Fibroblast of lung (primary cell): ENCODE results near the gene PCGF1. TPM values are rescaled to one million over a fixed set of nuclear protein-coding genes. Genes with fewer than 3 reads are reported as not detected.

Experiments
- DNase-seq, 2 donors: peaks; one replicate each; pipeline versions ENCODE4 v3.0.0 to v3.0.0-alpha.2; 2010; ENCODE audit warnings: low read depth in 2 of 2
- H2AFZ ChIP-seq: 2 replicates; pipeline ENCODE4 v1.5.1; 2012; ENCODE audit warnings: low read length, control low read depth, inconsistent platforms
- H3K27ac ChIP-seq: 2 replicates; pipeline ENCODE4 v1.5.1; 2011; ENCODE audit warnings: low read length, control low read depth; ENCODE audit not compliant: insufficient read depth
- H3K27me3 ChIP-seq: 2 replicates; pipeline ENCODE4 v1.5.1; 2011; ENCODE audit warnings: mild to moderate bottlenecking, low read length; ENCODE audit not compliant: control insufficient read depth, insufficient read depth
- H3K36me3 ChIP-seq: 2 replicates; pipeline ENCODE4 v1.5.1; 2011; ENCODE audit warnings: low read length; ENCODE audit not compliant: control insufficient read depth, insufficient read depth
- H3K4me1 ChIP-seq: 2 replicates; pipeline ENCODE4 v1.5.1; 2011; ENCODE audit warnings: low read length; ENCODE audit not compliant: control insufficient read depth, insufficient read depth; ENCODE audit errors: extremely low read depth
- H3K4me2 ChIP-seq: 2 replicates; pipeline ENCODE4 v1.5.1; 2011; ENCODE audit warnings: low read length, control low read depth; ENCODE audit not compliant: insufficient read depth; ENCODE audit errors: extremely low read depth
- H3K4me3 ChIP-seq, 4 experiments: fragments of 200-600 bp in 1 of 4; sonication (generic) in 1 of 4; replicated peaks in 1 of 4; 2 replicates each; pipeline ENCODE4 v1.5.1; 2011 to 2016; ENCODE audit warnings: low read length in 4 of 4, low read depth in 3 of 4, mild to moderate bottlenecking in 3 of 4, control low read depth in 2 of 4, inconsistent platforms in 1 of 4, mixed read lengths in 1 of 4; ENCODE audit not compliant: insufficient read depth in 1 of 4; ENCODE audit errors: control extremely low read depth in 1 of 4
- H3K79me2 ChIP-seq: 2 replicates; pipeline ENCODE4 v1.5.1; 2012; ENCODE audit warnings: mild to moderate bottlenecking, low read length, inconsistent platforms; ENCODE audit not compliant: control insufficient read depth, insufficient read depth
- H3K9ac ChIP-seq: 2 replicates; pipeline ENCODE4 v1.5.1; 2011; ENCODE audit warnings: mild to moderate bottlenecking, low read length, control low read depth; ENCODE audit not compliant: insufficient read depth
- H3K9me3 ChIP-seq: 2 replicates; pipeline ENCODE4 v1.5.1; 2012; ENCODE audit warnings: low read depth, low read length; ENCODE audit not compliant: control insufficient read depth, insufficient read depth
- H4K20me1 ChIP-seq: 2 replicates; pipeline ENCODE4 v1.5.1; 2011; ENCODE audit warnings: low read length; ENCODE audit not compliant: control insufficient read depth, insufficient read depth; ENCODE audit errors: extremely low read depth
- CTCF ChIP-seq, 2 donors: IDR thresholded peaks in 1 of 2; conservative IDR thresholded peaks in 1 of 2; 1 replicate in 1 of 2; 2 replicates in 1 of 2; pipeline ENCODE4 v1.5.1; 2011 to 2012; ENCODE audit warnings: low read length in 2 of 2, control low read depth in 1 of 2, inconsistent platforms in 1 of 2, low read depth in 1 of 2, mild to moderate bottlenecking in 1 of 2
- EZH2 ChIP-seq: IDR thresholded peaks from 2 replicates; pipeline ENCODE4 v1.5.1; 2012; ENCODE audit warnings: low read length, control low read depth, mild to moderate bottlenecking; ENCODE audit errors: missing control alignments
- polyA plus RNA-seq, 2 donors: library from polyadenylated mRNA; depleted of rRNA in 1 of 2; stranded (reverse) in 1 of 2; unstranded in 1 of 2; fragments of >200 nt; gene quantifications; 2 replicates each; pipeline ENCODE4 v1.2.1, GENCODE V29; 2011 to 2012; ENCODE audit warnings: missing spikeins in 1 of 2
- total RNA-seq: library from RNA; depleted of rRNA; stranded (reverse); fragments of >200 nt; gene quantifications from 2 replicates; pipeline ENCODE4 v1.2.1, GENCODE V29; 2014

PCGF1 gene
- total and polyA plus RNA-seq, 2 donors (not counting 1 experiment from before 2014, with no cell fraction given): 23.8 to 35.5 TPM

GRCh38 chr2:74457549-74458131 is 49.9 kb downstream of the PCGF1 start:
- peak overlapping the region; percentile 31 to 84 (median 48) for H3K4me3 ChIP-seq
- H3K27ac ChIP-seq: peak overlapping the region; percentile 41
- H3K4me1 ChIP-seq: peaks cover 19% of the 10 kb centered on the region
- H4K20me1 ChIP-seq: no peaks in the 10 kb centered on the region
- no peak for DNase-seq
- peaks cover 15% of the 10 kb centered on the region for H3K36me3 ChIP-seq
- H3K79me2 ChIP-seq: peaks cover 4% of the 10 kb centered on the region
- peak overlapping the region; percentile 41 for H2AFZ ChIP-seq
- TF ChIP-seq EZH2: no peak
- TF ChIP-seq CTCF (conservative IDR thresholded peaks at IDR 0.05 in 1 of 2, IDR thresholded peaks at IDR 0.05 in 1 of 2; ENCODE audit: low read depth in 1 of 2, low read length in 2 of 2): no peak
- peak overlapping the region; percentile 40 for H3K9ac ChIP-seq
- no peaks in the 10 kb centered on the region for H3K9me3 ChIP-seq
- H3K27me3 ChIP-seq: no peaks in the 10 kb centered on the region
- peak overlapping the region; percentile 67 for H3K4me2 ChIP-seq

- Histone ChIP-seq H4K20me1 (no peaks in the 10 kb centered on the region), H3K4me2 (peak overlapping the region; percentile 95), H3K4me3 (peak overlapping the region; percentile 42 to 64 (median 51)), H3K36me3 (peaks cover 10% of the 10 kb centered on the region), H2AFZ (peak overlapping the region; percentile 38), H3K27ac (no peak overlapping the region), H3K79me2 (peaks cover 4% of the 10 kb centered on the region), H3K9ac (peak overlapping the region; percentile 32), H3K27me3 (no peaks in the 10 kb centered on the region), H3K4me1 (peaks cover 19% of the 10 kb centered on the region), H3K9me3 (no peaks in the 10 kb centered on the region)
- peak; percentile 22 to 60 for DNase-seq
- no peak for TF ChIP-seq CTCF (conservative IDR thresholded peaks at IDR 0.05 in 1 of 2, IDR thresholded peaks at IDR 0.05 in 1 of 2; ENCODE audit: low read depth in 1 of 2, low read length in 2 of 2)
- no peak for TF ChIP-seq EZH2
Observed at GRCh38 chr2:74457129-74457548, 50.4 kb downstream of the PCGF1 start.

Other genes with a start within 250 kb of the PCGF1 start
- gene SLC4A5, start 164.3 kb downstream of the PCGF1 start, total RNA-seq: under 0.01 and 0.17 TPM in 2 replicates
- 0.12 and 0.19 TPM in 2 replicates for gene SLC4A5, start 164.3 kb downstream of the PCGF1 start, polyA plus RNA-seq
- gene DCTN1, start 127.4 kb downstream of the PCGF1 start, total RNA-seq: 157 and 228 TPM in 2 replicates
- 133 and 193 TPM in 2 replicates for gene DCTN1, start 127.4 kb downstream of the PCGF1 start, polyA plus RNA-seq
- gene C2orf81, start 86.1 kb downstream of the PCGF1 start, total RNA-seq: 0.77 and 1.5 TPM in 2 replicates
- 0.25 and 0.37 TPM in 2 replicates for gene C2orf81, start 86.1 kb downstream of the PCGF1 start, polyA plus RNA-seq
- 23.9 and 27.1 TPM in 2 replicates for gene WDR54, start 86.0 kb downstream of the PCGF1 start, total RNA-seq
- 24.3 and 34.0 TPM in 2 replicates for gene WDR54, start 86.0 kb downstream of the PCGF1 start, polyA plus RNA-seq
- 11.8 and 16.0 TPM in 2 replicates for gene RTKN, start 65.8 kb downstream of the PCGF1 start, total RNA-seq
- 8.3 and 10.0 TPM in 2 replicates for gene RTKN, start 65.8 kb downstream of the PCGF1 start, polyA plus RNA-seq
- gene INO80B, start 52.6 kb downstream of the PCGF1 start, total RNA-seq: 13.0 and 14.9 TPM in 2 replicates
- 6.9 TPM in 2 replicates for gene INO80B, start 52.6 kb downstream of the PCGF1 start, polyA plus RNA-seq
- 48.8 and 78.1 TPM in 2 replicates for gene WBP1, start 49.3 kb downstream of the PCGF1 start, total RNA-seq
- gene WBP1, start 49.3 kb downstream of the PCGF1 start, polyA plus RNA-seq: 43.8 and 45.8 TPM in 2 replicates
- 49.1 and 56.0 TPM in 2 replicates for gene MOGS, start 42.3 kb downstream of the PCGF1 start, total RNA-seq
- 37.1 and 39.5 TPM in 2 replicates for gene MOGS, start 42.3 kb downstream of the PCGF1 start, polyA plus RNA-seq
- 38.0 and 45.4 TPM in 2 replicates for gene MRPL53, start 35.0 kb downstream of the PCGF1 start, total RNA-seq
- 30.1 and 33.9 TPM in 2 replicates for gene MRPL53, start 35.0 kb downstream of the PCGF1 start, polyA plus RNA-seq
- 18.5 and 21.3 TPM in 2 replicates for gene CCDC142, start 24.7 kb downstream of the PCGF1 start, total RNA-seq
- 3.8 and 5.3 TPM in 2 replicates for gene CCDC142, start 24.7 kb downstream of the PCGF1 start, polyA plus RNA-seq
- 7.7 and 10.7 TPM in 2 replicates for gene TTC31, start 24.6 kb downstream of the PCGF1 start, total RNA-seq
- gene TTC31, start 24.6 kb downstream of the PCGF1 start, polyA plus RNA-seq: 11.8 and 12.7 TPM in 2 replicates
- gene LBX2, start 8.1 kb downstream of the PCGF1 start, total RNA-seq: 1.5 and 3.0 TPM in 2 replicates
- gene LBX2, start 8.1 kb downstream of the PCGF1 start, polyA plus RNA-seq: 0.52 and 0.69 TPM in 2 replicates
- gene TLX2, start 6.8 kb upstream of the PCGF1 start, total RNA-seq: under 0.01 TPM in 1 of 2 replicates, not detected in the other
- gene TLX2, start 6.8 kb upstream of the PCGF1 start, polyA plus RNA-seq: not detected in 2 replicates
- gene DQX1, start 18.5 kb upstream of the PCGF1 start, total RNA-seq: not detected in 2 replicates
- not detected in 2 replicates for gene DQX1, start 18.5 kb upstream of the PCGF1 start, polyA plus RNA-seq
- gene AUP1, start 22.0 kb upstream of the PCGF1 start, total RNA-seq: 70.4 and 73.7 TPM in 2 replicates
- 54.0 and 81.3 TPM in 2 replicates for gene AUP1, start 22.0 kb upstream of the PCGF1 start, polyA plus RNA-seq
- 45.7 and 47.8 TPM in 2 replicates for gene HTRA2, start 22.2 kb upstream of the PCGF1 start, total RNA-seq
- 18.8 and 25.4 TPM in 2 replicates for gene HTRA2, start 22.2 kb upstream of the PCGF1 start, polyA plus RNA-seq
- 12.6 and 26.4 TPM in 2 replicates for gene LOXL3, start 46.2 kb upstream of the PCGF1 start, total RNA-seq
- gene LOXL3, start 46.2 kb upstream of the PCGF1 start, polyA plus RNA-seq: 13.7 and 20.6 TPM in 2 replicates
- 25.7 and 31.7 TPM in 2 replicates for gene DOK1, start 47.0 kb upstream of the PCGF1 start, total RNA-seq
- gene DOK1, start 47.0 kb upstream of the PCGF1 start, polyA plus RNA-seq: 11.4 and 12.6 TPM in 2 replicates
- not detected in 2 replicates for gene M1AP, start 140.6 kb upstream of the PCGF1 start, total RNA-seq
- gene M1AP, start 140.6 kb upstream of the PCGF1 start, polyA plus RNA-seq: 0.07 TPM in 1 of 2 replicates, not detected in the other
- gene SEMA4F, start 146.6 kb upstream of the PCGF1 start, total RNA-seq: 5.1 and 9.4 TPM in 2 replicates
- 5.9 and 7.3 TPM in 2 replicates for gene SEMA4F, start 146.6 kb upstream of the PCGF1 start, polyA plus RNA-seq